ENCODE results near the gene THOC6. TPM values are rescaled to one million over a fixed set of nuclear protein-coding genes. Genes with fewer than 3 reads are reported as not detected.

THOC6 gene
- total RNA-seq = 10 to 100 TPM; 19.0 to 24.7 TPM

DNA sequence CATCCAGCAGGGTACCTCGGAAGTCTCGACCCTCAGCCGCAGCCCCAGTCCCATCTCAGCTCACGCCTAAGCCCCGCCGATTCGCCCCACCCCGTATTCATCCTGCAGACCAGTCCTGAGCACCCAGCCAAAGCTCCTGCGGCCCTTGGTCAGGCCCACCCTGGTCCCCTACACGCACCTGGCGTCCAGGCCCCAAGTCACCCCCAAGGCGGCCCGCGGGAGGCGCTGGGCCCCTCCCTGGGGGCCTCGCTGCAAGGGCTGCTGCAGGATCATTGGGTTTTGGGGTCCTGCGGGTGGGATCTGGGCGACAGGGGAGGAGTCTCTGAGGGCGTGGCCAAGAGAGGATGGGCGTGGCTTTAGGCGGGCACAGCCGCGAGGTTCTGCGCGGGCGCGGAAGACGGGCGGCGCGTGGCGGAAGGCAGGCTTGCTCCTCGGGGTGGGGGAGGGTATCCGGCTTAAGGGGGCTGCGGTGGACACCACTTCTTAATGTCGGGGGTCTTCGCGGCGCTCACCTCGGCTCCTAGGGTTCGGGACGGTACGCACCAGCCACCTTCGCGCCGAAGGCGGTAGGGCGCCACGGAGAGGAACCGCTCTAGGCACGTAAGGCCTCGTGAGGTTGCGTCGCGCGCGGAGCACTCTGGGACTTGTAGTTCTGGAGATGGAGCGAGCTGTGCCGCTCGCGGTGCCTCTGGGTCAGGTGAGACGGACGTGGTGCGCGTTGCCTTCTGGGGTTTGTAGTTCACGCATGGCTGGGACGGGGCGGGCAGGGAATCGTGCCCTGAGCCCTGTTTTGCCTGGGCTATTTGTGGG is at the start of gene THOC6, which contains the start of gene HCFC1R1:
THOC6 (plus strand) TSS at position 367 of the 810 bp plus-strand sequence; CDS start at position 659, 292 bp downstream.
HCFC1R1 (minus strand) TSS at position 274 of the 810 bp plus-strand sequence; CDS start at position 273, 1 bp downstream.
- Histone ChIP-seq H3K9me3 (no peaks in the 10 kb centered on the region), H3K4me3 (peak within 1 kb of the TSS; percentile 98), H3K36me3 (peaks cover 12% of the 10 kb centered on the region), H3K27ac (peak within 1 kb of the TSS; percentile 94 to 100), H3K27me3 (replicated peaks; ENCODE audit: insufficient read depth) (no peaks in the 10 kb centered on the region), H3K4me1 (ENCODE audit: control insufficient read depth in 1 of 2, low read depth in 2 of 2) (peaks cover 0 to 39% of the 10 kb centered on the region in 2 donors)
- peak; percentile 32 for ATAC-seq (ENCODE audit: insufficient number of reproducible peaks, low FRiP score, low read depth)
- peak; percentile 92 for DNase-seq (ENCODE audit: low spot score)
- TF ChIP-seq, protein P1, sequence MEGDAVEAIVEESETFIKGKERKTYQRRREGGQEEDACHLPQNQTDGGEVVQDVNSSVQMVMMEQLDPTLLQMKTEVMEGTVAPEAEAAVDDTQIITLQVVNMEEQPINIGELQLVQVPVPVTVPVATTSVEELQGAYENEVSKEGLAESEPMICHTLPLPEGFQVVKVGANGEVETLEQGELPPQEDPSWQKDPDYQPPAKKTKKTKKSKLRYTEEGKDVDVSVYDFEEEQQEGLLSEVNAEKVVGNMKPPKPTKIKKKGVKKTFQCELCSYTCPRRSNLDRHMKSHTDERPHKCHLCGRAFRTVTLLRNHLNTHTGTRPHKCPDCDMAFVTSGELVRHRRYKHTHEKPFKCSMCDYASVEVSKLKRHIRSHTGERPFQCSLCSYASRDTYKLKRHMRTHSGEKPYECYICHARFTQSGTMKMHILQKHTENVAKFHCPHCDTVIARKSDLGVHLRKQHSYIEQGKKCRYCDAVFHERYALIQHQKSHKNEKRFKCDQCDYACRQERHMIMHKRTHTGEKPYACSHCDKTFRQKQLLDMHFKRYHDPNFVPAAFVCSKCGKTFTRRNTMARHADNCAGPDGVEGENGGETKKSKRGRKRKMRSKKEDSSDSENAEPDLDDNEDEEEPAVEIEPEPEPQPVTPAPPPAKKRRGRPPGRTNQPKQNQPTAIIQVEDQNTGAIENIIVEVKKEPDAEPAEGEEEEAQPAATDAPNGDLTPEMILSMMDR (IDR thresholded peaks at IDR 0.05) = no peak

DNA sequence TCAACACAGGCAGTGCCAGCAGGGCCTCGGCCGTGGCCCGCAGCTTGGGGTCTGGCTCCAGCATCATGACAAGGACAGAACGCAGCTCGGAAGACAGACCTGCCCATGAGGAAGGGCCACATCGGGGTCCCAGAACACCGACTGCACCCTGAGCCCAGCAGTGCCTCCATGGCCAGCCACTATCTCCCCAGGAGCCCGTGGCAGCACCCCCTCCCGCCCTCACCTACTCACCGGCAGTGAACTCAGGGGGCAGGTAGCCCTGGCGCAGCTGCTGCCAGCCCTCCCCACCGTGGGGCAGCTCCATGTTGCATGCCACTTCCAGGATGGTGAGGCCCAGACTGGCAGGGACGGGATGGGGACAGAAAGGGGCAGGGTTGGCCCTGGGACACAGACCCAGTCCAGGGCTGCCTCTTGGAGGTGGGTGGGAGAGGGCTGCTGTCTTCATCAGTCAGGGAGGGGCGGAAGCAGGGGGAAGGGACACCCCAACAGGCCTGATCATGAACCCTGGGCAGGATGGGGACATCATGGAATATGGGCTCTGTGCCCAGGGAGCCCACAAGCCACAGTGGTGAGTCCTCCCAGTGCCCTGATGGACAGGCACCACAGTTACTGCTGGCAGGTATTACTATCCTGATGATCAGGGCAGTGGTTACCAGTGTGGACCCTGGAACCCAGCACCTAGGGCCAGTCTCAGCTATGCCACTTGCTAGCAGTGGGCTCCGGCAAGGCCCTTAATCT is 49.3 kb upstream of the THOC6 start:
- H3K27me3 ChIP-seq (replicated peaks; ENCODE audit: insufficient read depth) = no peaks in the 10 kb centered on the region
- no peaks in the 10 kb centered on the region for H3K36me3 ChIP-seq
- no peaks in the 10 kb centered on the region for H3K9me3 ChIP-seq
- H3K4me3 ChIP-seq = no peak overlapping the region
- TF ChIP-seq, protein P1 (IDR thresholded peaks at IDR 0.05) = no peak
- no peak overlapping the region for H3K27ac ChIP-seq
- peaks cover 3 to 12% of the 10 kb centered on the region in 2 donors for H3K4me1 ChIP-seq (ENCODE audit: control insufficient read depth in 1 of 2, low read depth in 2 of 2)
- ATAC-seq (ENCODE audit: insufficient number of reproducible peaks, low FRiP score, low read depth) (no peak), DNase-seq (ENCODE audit: low spot score) (no peak)

DNA sequence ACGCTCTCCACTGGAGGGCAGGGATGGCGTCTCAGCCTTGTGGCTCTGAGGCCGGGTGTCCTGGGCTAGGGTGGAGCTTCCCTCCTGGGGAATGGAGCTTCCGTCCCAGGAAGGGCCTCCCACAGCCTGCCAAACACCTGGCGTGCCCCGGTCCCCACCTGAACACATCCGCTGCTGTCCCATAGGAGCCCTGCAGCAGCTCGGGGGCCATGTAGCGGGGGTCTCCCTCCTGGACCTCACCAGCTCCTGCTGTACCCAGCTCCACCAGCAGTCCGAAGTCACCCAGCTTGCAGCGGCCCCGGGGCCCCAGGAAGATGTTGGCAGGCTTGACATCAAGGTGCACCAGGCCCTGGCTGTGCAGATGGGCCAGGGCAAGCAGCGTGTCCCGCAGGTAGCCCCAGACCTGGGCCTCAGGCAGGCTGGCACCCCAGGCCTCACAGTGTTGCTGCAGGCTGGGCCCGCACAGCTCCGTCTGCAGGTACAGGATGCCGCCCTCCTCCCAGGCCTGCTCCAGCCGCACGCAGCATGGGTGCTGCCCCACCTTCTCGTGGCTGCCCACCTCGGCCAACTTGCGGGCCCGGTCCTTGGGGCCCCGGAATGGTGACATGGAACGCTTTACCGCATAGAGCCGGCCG is 48.6 kb upstream of the THOC6 start:
- no peak for ATAC-seq (ENCODE audit: insufficient number of reproducible peaks, low FRiP score, low read depth)
- no peaks in the 10 kb centered on the region for H3K27me3 ChIP-seq (replicated peaks; ENCODE audit: insufficient read depth)
- no peak for DNase-seq (ENCODE audit: low spot score)
- H3K27ac ChIP-seq = no peak overlapping the region
- H3K36me3 ChIP-seq = no peaks in the 10 kb centered on the region
- H3K9me3 ChIP-seq = no peaks in the 10 kb centered on the region
- TF ChIP-seq, protein P1 (IDR thresholded peaks at IDR 0.05) = no peak
- no peak overlapping the region for H3K4me3 ChIP-seq
- H3K4me1 ChIP-seq (ENCODE audit: control insufficient read depth in 1 of 2, low read depth in 2 of 2) = peaks cover 0 to 12% of the 10 kb centered on the region in 2 donors

DNA sequence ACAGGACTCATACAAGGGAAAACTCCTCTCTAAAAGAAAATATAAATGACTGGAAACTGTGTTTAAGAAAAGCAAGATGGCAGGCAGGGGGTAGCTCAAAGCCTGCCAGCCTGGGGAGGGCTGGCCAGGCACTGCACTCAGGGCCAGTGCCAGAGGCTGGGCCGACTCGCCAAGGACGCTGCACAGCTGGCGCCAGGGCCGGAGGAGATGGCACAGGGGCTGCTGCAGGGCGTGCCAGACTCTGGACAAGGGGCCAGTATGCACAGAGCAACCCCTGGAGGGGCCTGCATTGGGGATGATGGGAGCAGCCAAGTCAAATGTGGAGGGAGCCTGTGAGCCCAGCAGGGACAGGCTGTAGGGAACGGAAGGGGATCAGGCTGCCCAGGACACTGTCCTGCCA is 47.6 kb upstream of the THOC6 start:
- Histone ChIP-seq H3K4me1 (ENCODE audit: control insufficient read depth in 1 of 2, low read depth in 2 of 2) (peaks cover 5 to 13% of the 10 kb centered on the region in 2 donors), H3K4me3 (no peak overlapping the region), H3K9me3 (no peaks in the 10 kb centered on the region), H3K36me3 (no peaks in the 10 kb centered on the region), H3K27me3 (replicated peaks; ENCODE audit: insufficient read depth) (no peaks in the 10 kb centered on the region), H3K27ac (no peak overlapping the region)
- DNase-seq (ENCODE audit: low spot score) (no peak), ATAC-seq (ENCODE audit: insufficient number of reproducible peaks, low FRiP score, low read depth) (no peak)
- TF ChIP-seq, protein P1 (IDR thresholded peaks at IDR 0.05) = no peak

DNA sequence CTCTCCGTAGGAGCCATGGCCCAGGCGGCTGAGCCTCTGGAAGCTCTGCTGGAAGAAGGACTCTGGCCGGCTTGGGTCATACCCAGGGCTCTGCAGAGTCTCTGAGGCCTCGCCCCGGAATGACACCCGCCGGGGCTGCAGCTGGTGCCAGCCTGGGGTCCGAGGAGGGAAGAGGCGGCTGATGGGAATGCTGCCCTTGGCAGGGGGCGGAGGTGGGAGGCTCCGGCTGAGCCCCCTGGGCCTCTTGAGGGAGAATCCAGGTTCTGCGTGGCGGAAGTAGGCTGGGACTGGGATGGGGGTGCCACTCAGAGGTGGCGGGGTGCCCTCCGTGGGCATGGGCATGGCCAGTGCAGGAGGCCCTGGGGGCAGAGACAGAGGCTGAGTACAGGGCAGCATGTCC is 47.2 kb upstream of the THOC6 start:
- TF ChIP-seq, protein P1 (IDR thresholded peaks at IDR 0.05) = no peak
- H3K36me3 ChIP-seq = no peaks in the 10 kb centered on the region
- H3K9me3 ChIP-seq = no peaks in the 10 kb centered on the region
- no peak overlapping the region for H3K4me3 ChIP-seq
- DNase-seq (ENCODE audit: low spot score) (no peak), ATAC-seq (ENCODE audit: insufficient number of reproducible peaks, low FRiP score, low read depth) (no peak)
- H3K27me3 ChIP-seq (replicated peaks; ENCODE audit: insufficient read depth) = no peaks in the 10 kb centered on the region
- H3K4me1 ChIP-seq (ENCODE audit: control insufficient read depth in 1 of 2, low read depth in 2 of 2) = peaks cover 6 to 18% of the 10 kb centered on the region in 2 donors
- no peak overlapping the region for H3K27ac ChIP-seq

Measured in thoracic aorta (tissue), 2 donors.